Glutamatergic neuron (in vitro differentiated cells): ENCODE measurements around the gene DDX3X. TPM values are rescaled to one million over a fixed set of nuclear protein-coding genes. Genes with fewer than 3 reads are reported as not detected.

Source experiments
- DNase-seq: peaks from one replicate; pipeline ENCODE4 v3.0.0; 2022
- H3K27ac Mint-ChIP-seq: one replicate; pipeline ENCODE4 v1.8.0; 2020; ENCODE audit warnings: mild to moderate bottlenecking, mixed read lengths, inconsistent platforms; ENCODE audit not compliant: unreplicated experiment
- H3K27me3 Mint-ChIP-seq: one replicate; pipeline ENCODE4 v1.8.0; 2020; ENCODE audit warnings: mild to moderate bottlenecking, moderate library complexity, mixed read lengths, inconsistent platforms; ENCODE audit not compliant: unreplicated experiment
- H3K36me3 Mint-ChIP-seq: one replicate; pipeline ENCODE4 v1.8.0; 2020; ENCODE audit warnings: mild to moderate bottlenecking, mixed read lengths, inconsistent platforms; ENCODE audit not compliant: unreplicated experiment
- H3K4me1 Mint-ChIP-seq: one replicate; pipeline ENCODE4 v1.8.0; 2020; ENCODE audit warnings: mild to moderate bottlenecking, low read depth, mixed read lengths, inconsistent platforms; ENCODE audit not compliant: unreplicated experiment
- H3K4me3 Mint-ChIP-seq: one replicate; pipeline ENCODE4 v1.8.0; 2020; ENCODE audit warnings: mild to moderate bottlenecking, mixed read lengths, inconsistent platforms; ENCODE audit not compliant: unreplicated experiment
- H3K9me3 Mint-ChIP-seq: one replicate; pipeline ENCODE4 v1.8.0; 2020; ENCODE audit warnings: mild to moderate bottlenecking, moderate library complexity, mixed read lengths, inconsistent platforms; ENCODE audit not compliant: unreplicated experiment
- total RNA-seq: library from RNA; stranded (reverse); fragmentation: NEBNext Ultra II Directional; extraction: Animal tissue kit (Norgen Biotek cat#: 25700); gene quantifications from one replicate; pipeline ENCODE4 v1.2.1, GENCODE V29; 2021; ENCODE audit not compliant: unreplicated experiment
- TF ChIP-seq, protein P1 (sequence below): fragments of 200-600 bp; sonication (generic); IDR thresholded peaks from one replicate; pipeline ENCODE4 v1.5.0; 2021; ENCODE audit not compliant: partially characterized antibody, unreplicated experiment

DDX3X gene
- total RNA-seq, 1 donor from 2014 or later: 208 TPM

DNA sequence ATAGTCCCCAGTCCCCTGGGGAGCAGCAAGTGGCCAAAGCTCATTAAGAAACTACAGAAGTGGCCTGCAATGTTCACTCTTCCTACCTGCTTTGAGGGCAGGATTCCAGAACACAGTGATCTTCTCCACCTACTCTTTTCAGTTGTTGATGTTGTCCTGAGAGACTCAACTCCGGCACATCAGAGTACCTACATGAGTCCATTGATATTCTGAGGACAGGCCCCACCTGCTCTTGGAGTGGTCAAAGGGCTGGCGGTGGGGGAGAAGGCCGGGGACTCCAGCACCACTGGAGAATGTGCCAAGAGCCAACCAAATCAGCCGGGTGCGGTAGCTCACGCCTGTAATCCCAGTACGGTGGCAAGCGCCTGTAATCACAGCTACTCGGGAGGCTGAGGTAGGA is 29.8 kb upstream of the DDX3X start:
- Mint-ChIP-seq H3K27me3 (no peaks in the 10 kb centered on the region), H3K36me3 (no peaks in the 10 kb centered on the region), H3K4me3 (no peak overlapping the region), H3K4me1 (peaks cover 5% of the 10 kb centered on the region), H3K9me3 (peaks cover 2% of the 10 kb centered on the region), H3K27ac (no peak overlapping the region)
- TF ChIP-seq, protein P1, sequence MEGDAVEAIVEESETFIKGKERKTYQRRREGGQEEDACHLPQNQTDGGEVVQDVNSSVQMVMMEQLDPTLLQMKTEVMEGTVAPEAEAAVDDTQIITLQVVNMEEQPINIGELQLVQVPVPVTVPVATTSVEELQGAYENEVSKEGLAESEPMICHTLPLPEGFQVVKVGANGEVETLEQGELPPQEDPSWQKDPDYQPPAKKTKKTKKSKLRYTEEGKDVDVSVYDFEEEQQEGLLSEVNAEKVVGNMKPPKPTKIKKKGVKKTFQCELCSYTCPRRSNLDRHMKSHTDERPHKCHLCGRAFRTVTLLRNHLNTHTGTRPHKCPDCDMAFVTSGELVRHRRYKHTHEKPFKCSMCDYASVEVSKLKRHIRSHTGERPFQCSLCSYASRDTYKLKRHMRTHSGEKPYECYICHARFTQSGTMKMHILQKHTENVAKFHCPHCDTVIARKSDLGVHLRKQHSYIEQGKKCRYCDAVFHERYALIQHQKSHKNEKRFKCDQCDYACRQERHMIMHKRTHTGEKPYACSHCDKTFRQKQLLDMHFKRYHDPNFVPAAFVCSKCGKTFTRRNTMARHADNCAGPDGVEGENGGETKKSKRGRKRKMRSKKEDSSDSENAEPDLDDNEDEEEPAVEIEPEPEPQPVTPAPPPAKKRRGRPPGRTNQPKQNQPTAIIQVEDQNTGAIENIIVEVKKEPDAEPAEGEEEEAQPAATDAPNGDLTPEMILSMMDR: no peak
- DNase-seq: no peak

DNA sequence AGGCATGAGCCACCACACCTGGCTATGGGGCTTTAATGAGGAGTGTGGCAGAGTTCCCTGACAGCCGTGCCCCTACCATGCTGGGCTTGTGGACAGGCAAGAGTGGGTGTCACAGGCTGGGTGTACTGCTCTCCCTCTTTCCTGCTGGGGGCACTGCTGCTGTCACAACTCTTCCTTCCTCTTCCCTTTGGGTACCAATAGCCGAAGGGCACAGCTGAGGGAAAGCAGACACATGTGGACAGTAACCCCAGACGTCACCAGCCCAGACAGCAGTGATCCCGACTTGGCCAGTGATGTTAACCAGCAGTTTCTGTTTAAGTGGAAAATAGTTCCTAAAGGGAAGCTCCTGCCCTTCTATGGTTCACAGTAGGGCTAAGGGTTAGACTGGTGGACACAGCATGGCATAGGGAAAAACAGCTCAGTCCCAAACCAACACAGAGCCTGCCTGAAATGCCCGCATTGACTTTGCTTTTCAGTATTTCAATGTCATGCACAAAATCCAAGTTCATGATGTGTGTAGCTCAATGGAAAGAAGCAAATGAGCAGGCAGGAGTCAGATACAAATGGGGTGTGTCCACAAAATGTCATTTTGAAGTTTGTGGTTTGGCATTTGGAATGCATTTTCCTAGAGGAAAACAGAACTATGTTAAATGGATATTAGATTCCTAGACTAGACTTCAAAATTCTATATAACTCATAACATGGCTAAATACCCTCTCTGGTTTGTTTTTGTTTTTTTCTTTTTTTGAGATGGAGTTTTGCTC is 24.9 kb upstream of the DDX3X start:
- H3K4me3 Mint-ChIP-seq: no peak overlapping the region
- no peaks in the 10 kb centered on the region for H3K4me1 Mint-ChIP-seq
- H3K27ac Mint-ChIP-seq: no peak overlapping the region
- DNase-seq: no peak
- H3K36me3 Mint-ChIP-seq: no peaks in the 10 kb centered on the region
- TF ChIP-seq, protein P1: no peak
- no peaks in the 10 kb centered on the region for H3K9me3 Mint-ChIP-seq
- no peaks in the 10 kb centered on the region for H3K27me3 Mint-ChIP-seq

DNA sequence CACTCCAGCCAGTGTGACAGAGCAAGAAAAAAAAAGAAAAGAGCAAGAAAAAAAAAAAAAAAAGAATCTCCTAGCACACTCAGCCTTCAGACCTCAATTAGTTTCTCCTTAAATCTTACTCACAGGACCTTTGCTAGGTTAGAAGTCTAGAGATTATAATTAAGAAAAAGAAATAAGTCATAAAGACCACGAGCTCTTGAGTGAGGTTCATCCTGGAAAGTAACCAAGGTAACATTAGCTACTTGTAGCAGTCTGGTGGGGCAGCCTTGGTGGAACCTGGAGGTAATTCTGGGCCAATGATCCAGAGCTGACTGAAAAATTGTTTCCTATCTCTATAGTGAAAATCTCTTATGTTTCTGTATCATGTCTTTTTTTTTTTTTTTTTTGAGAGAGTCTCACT is 21.2 kb upstream of the DDX3X start:
- no peak overlapping the region for H3K4me3 Mint-ChIP-seq
- no peak for DNase-seq
- H3K36me3 Mint-ChIP-seq: no peaks in the 10 kb centered on the region

DNA sequence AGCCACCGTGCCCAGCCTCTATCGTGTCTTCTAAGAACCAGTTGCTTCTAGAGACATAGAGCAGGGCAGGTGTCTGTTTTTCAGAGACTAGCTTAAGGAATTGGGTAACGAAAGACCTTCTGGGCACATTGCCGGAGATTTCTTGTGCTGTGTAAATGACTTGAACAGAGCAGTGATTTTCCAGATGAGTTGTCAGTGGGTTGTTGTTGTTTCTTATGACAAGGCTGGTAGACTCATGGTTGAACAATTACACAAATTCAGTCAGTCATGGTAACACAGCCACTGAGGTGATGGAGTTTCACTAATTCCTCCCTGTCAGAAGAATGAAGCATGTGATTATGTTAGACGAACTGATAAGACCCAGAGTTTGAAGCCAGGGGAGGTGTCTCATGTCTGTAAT is 20.5 kb upstream of the DDX3X start:
- no peaks in the 10 kb centered on the region for H3K9me3 Mint-ChIP-seq
- H3K4me3 Mint-ChIP-seq: no peak overlapping the region
- H3K27me3 Mint-ChIP-seq: no peaks in the 10 kb centered on the region
- H3K36me3 Mint-ChIP-seq: no peaks in the 10 kb centered on the region
- H3K27ac Mint-ChIP-seq: no peak overlapping the region
- no peak for DNase-seq
- TF ChIP-seq, protein P1: no peak
- H3K4me1 Mint-ChIP-seq: no peaks in the 10 kb centered on the region

More for the DNA sequence above, 21.2 kb upstream of the DDX3X start:
- Mint-ChIP-seq H3K4me1 (no peaks in the 10 kb centered on the region), H3K27me3 (no peaks in the 10 kb centered on the region), H3K9me3 (no peaks in the 10 kb centered on the region), H3K27ac (no peak overlapping the region)
- TF ChIP-seq, protein P1: no peak

DNA sequence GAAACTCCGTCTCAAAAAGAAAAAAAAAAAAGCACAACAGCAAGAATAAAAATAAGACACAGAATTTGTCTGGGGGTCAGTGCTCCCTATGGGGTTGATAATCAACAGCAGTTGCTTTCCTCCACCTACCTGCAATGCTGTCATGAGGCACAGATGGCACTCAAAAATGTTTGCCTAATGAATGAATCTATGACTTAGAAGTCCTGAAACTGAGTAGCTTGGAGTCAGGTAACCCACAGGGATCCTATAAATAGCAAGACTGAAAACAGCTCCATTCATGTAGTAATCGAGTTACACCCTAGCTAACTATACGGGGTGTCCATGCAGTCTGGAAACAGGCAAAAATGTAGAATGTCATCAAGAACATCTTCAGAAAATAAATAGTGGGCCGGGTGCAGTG is 19.8 kb upstream of the DDX3X start:
- no peak overlapping the region for H3K27ac Mint-ChIP-seq
- H3K4me1 Mint-ChIP-seq: no peaks in the 10 kb centered on the region
- TF ChIP-seq, protein P1: no peak
- no peak overlapping the region for H3K4me3 Mint-ChIP-seq
- no peak for DNase-seq
- H3K36me3 Mint-ChIP-seq: no peaks in the 10 kb centered on the region
- H3K27me3 Mint-ChIP-seq: no peaks in the 10 kb centered on the region
- no peaks in the 10 kb centered on the region for H3K9me3 Mint-ChIP-seq
